GM10248 (cell line): Measurements from ENCODE around the gene TMEM184B.
"Not testable (repeated sequence)": the region's sequence is repeated elsewhere in the genome, so short reads cannot be mapped to it uniquely, and the experiment has no call there.

Source experiments
- CTCF ChIA-PET: fragments of 300-600 bp; sonication (Branson Sonifier 250); formaldehyde crosslinking; extraction: SDS; loops from one replicate; lab custom pipeline; 2021; ENCODE audit warnings: antibody characterized with exemption; lab: Yijun Ruan, JAX
- POLR2A ChIA-PET: fragments of 350-650 bp; sonication (Branson Sonifier 250); formaldehyde crosslinking; extraction: SDS; loops from one replicate; lab custom pipeline; 2020; ENCODE audit warnings: antibody characterized with exemption; lab: Yijun Ruan, JAX
- DNase-seq: peaks from one replicate; pipeline ENCODE4 v3.0.0; 2012; ENCODE audit errors: extremely low spot score
- TF ChIP-seq, protein P1 (sequence below): IDR thresholded peaks from 2 replicates; pipeline ENCODE4 v1.5.1; 2012; ENCODE audit warnings: mild to moderate bottlenecking, low read depth; ENCODE audit errors: extremely low read depth, missing control alignments, control extremely low read depth

Gene TMEM184B

DNA sequence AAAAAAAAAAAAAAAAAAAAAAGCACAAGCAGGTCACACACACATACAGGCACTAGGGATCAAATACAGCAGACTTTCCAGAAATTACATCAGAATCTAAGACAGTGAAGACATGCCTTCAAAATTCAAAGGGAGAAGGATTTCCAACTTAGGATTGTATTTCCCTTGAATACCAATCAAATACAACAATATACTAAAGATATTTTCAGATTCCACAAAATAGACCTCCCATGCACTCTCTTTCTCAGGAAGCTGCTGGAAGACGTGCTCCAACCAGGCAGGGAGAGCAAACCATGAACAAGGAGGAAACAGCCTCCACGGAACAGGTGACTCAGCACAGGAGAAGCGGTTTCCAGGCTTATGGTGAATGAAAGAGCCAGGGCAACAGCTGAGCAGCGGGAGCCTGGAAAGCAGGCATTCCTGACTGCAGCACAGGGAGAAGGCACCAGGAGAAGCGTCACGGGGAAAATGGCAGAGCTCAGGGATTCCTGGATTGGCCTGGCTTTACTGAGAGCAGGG is 32.0 kb downstream of the TMEM184B start:
- POLR2A ChIA-PET: no interaction called here
- DNase-seq: no peak
- CTCF ChIA-PET: interaction anchor here (3.4 kb wide), 1 partner anchor 12 kb away, joined by 9 read pairs; no protein-coding TSS in a partner anchor
- TF ChIP-seq, protein P1, sequence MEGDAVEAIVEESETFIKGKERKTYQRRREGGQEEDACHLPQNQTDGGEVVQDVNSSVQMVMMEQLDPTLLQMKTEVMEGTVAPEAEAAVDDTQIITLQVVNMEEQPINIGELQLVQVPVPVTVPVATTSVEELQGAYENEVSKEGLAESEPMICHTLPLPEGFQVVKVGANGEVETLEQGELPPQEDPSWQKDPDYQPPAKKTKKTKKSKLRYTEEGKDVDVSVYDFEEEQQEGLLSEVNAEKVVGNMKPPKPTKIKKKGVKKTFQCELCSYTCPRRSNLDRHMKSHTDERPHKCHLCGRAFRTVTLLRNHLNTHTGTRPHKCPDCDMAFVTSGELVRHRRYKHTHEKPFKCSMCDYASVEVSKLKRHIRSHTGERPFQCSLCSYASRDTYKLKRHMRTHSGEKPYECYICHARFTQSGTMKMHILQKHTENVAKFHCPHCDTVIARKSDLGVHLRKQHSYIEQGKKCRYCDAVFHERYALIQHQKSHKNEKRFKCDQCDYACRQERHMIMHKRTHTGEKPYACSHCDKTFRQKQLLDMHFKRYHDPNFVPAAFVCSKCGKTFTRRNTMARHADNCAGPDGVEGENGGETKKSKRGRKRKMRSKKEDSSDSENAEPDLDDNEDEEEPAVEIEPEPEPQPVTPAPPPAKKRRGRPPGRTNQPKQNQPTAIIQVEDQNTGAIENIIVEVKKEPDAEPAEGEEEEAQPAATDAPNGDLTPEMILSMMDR: no peak

DNA sequence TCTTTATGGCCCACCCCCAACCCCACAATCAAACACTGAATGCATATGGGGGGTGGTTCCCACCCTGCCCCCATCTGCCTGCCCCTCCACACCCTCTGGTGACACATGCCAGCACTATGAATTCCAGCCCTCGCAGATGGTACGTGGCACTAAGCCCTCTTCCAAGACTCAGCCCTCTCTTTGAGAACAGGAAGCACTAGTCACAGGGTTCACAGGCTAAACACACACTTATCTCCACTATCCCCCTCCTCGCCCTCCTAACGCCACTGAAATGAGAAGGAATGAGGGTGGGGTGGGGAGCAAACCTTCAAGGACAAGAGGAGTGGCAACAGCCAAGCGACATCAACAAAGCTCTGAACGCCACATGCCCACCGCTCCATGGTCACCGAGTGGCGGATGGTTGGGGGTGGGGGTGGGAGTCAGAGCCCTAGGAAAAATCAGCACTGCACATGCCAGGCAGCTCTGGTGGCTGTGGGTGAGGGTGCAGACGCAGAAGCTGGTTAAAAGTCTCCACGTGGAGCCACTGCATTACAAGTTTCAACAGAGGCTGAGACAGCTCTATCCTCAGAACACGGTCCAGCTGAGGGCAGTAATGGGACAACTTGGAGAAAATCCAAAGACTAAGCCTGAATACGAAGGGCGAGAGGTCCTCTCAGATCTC is 33.6 kb downstream of the TMEM184B start:
- ChIA-PET CTCF (interaction anchor here (1.3 to 3.4 kb wide), 2 partner anchors 10 to 47 kb away, joined by 4 to 9 read pairs; no protein-coding TSS in a partner anchor), POLR2A (no interaction called here)
- TF ChIP-seq, protein P1: no peak
- DNase-seq: no peak

DNA sequence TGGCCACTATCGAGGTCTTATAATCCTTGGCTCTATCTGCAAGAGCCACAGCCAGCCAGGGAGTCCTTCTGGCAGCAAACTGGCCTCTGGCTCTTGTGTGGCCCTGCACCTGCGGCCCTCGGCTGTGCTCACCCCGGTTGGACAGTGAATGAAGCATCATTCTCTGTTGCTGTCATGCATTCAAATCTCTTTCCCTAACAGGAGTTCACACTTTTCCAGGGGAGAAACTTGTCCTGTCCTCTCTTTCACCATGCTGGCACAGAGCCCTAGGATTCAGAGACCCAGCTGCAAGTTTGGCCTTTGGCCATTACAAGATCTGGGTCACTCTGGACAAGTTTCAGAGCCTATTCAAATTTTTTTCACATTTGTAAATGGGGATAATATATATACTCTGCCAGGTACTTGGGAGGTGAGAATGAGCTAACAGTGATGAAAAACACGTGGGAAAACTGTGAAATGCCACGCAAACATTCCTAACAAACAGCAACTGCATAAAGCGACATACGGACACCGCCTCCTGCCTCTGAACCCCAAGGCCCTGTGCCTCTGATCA is 34.2 kb downstream of the TMEM184B start:
- ChIA-PET POLR2A (no interaction called here), CTCF (interaction anchor here (3.4 kb wide), 1 partner anchor 10 kb away, joined by 9 read pairs; no protein-coding TSS in a partner anchor)
- no peak for DNase-seq
- TF ChIP-seq, protein P1: no peak

DNA sequence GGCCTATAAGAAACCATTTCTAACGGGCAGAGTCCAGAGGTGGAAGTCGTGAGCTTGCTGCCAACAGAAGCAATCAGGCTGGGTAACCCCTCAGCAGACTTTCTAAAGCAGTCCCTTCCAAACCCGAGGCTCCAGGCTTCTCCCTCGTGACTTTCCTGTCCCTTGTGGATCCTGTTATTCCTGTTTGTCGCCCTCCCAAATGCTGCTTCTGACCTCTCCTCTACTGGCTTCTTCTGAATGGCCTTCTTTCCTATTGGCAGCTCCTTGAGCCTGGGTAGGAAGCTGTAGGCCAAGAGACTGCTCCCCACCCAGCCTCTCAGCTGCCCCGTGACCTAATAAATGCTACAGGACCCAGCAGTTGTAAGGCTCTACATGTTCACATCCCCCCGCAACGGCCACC is 36.0 kb downstream of the TMEM184B start:
- POLR2A ChIA-PET: no interaction called here
- CTCF ChIA-PET: no interaction called here
- no peak for DNase-seq
- TF ChIP-seq, protein P1: no peak

DNA sequence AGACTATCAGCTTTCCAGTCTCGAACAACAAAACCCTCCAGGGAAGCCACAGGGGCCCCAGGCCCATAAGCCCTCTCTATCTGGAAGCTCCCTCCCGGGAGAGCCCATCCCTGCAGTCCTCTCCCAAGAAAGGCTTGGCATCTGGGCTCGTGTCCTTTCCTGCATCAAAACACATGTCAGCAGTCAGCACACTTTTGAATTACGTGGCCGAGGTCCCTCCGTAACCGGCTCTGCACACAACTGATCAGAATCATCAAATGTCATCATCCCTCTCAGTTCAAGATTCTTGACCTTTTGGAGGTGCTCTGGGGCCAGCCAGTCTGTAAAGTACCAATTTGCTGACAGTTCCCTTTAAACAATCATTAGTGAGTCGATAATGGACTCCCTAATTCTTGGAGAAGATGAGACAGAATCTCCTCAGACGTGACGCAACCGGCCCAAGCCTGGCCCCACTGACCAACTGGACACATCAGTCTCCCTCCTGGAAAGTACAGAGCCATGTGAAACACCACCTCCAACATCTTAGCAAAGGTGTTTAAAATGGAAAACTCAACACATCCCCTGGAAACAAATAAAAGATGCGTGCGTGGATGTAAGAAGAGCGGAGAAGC is 37.5 kb downstream of the TMEM184B start:
- TF ChIP-seq, protein P1: no peak
- CTCF ChIA-PET: interaction anchor here (1.2 to 1.6 kb wide), 3 partner anchors 11 to 121 kb away, joined by 3 to 5 read pairs (median 4); no protein-coding TSS in a partner anchor
- DNase-seq: no peak
- POLR2A ChIA-PET: no interaction called here

DNA sequence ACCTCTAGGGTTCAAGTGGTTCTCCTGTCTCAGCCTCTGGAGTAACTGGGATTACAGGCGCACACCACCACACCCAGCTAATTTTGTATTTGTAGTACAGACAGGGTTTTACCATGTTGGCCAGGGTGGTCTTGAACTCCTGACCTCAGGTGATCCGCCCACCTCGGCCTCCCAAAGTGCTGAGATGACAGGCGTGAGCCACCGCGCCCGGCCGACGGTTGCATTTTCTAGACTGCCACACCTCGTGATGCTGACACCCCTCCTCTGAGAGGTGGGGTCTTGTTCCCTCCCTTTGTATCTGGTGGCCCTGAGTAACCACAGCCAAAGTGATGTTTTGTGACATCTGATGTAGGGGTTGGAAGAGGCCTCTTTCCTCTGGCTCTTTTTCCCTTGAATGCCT is 39.0 kb downstream of the TMEM184B start:
- POLR2A ChIA-PET, DNase-seq, CTCF ChIA-PET: not testable (repeated sequence)

DNA sequence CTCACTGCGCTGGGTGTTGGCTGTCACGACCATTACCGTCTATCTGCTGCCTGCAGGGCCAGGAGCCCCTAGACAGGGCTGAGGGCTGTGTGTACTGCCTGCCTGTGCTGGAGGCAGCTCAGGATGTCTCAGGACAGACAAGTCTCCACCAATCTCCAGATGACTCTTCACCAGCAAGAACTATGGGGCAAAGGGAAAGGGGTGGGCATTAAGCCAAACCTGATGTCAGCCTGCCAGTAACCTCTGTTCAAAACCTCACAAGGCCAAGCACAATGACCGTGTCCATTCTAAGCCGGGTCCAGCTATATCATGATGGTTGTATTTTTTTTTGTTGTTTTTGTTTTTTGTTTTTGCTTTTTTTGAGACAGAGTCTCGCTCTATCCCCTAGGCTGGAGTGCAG is 39.4 kb downstream of the TMEM184B start:
- CTCF ChIA-PET: no interaction called here
- POLR2A ChIA-PET: no interaction called here

More for the DNA sequence above, 39.4 kb downstream of the TMEM184B start:
- DNase-seq: no peak
- TF ChIP-seq, protein P1: no peak
